Measurements from ENCODE around the gene FBXL22. TPM values are rescaled to one million over a fixed set of nuclear protein-coding genes. Genes with fewer than 3 reads are reported as not detected.

The FBXL22 gene
- total and polyA plus RNA-seq, 2 of the 4 experiments (the other 2 are of a cell fraction) = 0.36 to 1.3 TPM

DNA sequence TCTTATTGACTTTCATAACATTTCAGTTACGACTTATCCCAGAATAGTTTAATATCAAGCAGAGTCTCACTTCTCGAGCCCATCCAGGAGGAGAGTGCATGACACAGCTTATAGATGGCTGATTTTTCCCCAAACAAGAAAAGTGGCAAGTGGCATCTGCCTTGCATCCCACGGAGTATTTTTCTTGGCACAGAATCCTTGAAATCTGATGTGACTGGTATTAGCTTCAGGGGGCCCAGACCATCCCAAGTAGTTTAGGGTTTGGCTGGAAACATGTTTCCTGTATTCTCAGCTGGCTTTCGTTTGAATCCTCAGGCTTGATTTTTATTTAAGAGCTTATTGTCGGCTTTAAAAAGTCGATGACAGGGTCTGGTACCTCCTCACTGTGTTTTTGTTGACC, 20.7 kb upstream of the FBXL22 start:
- no peak overlapping the region for H2AK9ac ChIP-seq (replicated peaks; ENCODE audit: low read depth, low read length, poor library complexity)
- peaks cover 0 to 16% of the 10 kb centered on the region in 2 experiments; a peak in 2 of 4 replicates for H3K79me1 ChIP-seq (ENCODE audit: low read depth in 1 of 2, low read length in 2 of 2)
- peaks cover 5% of the 10 kb centered on the region; the same call in 1 of the 2 replicates for H3K36me3 ChIP-seq (ENCODE audit: control insufficient read depth, insufficient read depth, low read length)
- no peak overlapping the region for H3K27ac ChIP-seq (ENCODE audit: insufficient read depth, low read length)
- H3K4me3 ChIP-seq (ENCODE audit: insufficient read depth, low read depth, low read length) = no peak overlapping the region
- H4K91ac ChIP-seq (ENCODE audit: insufficient read depth, low read depth, low read length) = no peak overlapping the region
- H3K4me2 ChIP-seq (ENCODE audit: low read depth, low read length) = no peak overlapping the region
- H2AFZ ChIP-seq (replicated peaks; ENCODE audit: low read length, poor library complexity) = no peak overlapping the region
- no peak overlapping the region for H4K5ac ChIP-seq (ENCODE audit: low read depth, low read length)
- no peak overlapping the region for H3K18ac ChIP-seq (ENCODE audit: low read depth, low read length)
- WGBS, 2 experiments (ENCODE audit: extremely low coverage in 2 of 2, insufficient read length in 1 of 2) = no CpG with 5 or more reads among the region's 6 CpGs
- peaks cover 2% of the 10 kb centered on the region; the same call in 1 of the 2 replicates for H3K4me1 ChIP-seq (ENCODE audit: control insufficient read depth, insufficient read depth, low read length)
- no peak overlapping the region for H2BK120ac ChIP-seq (ENCODE audit: low read depth, low read length)
- no peak overlapping the region for H3K56ac ChIP-seq (ENCODE audit: extremely low read depth, insufficient read depth, low read length)
- H2AK5ac ChIP-seq (ENCODE audit: low read depth, low read length) = no peak overlapping the region
- no peak overlapping the region for H3K23ac ChIP-seq (ENCODE audit: low read depth, low read length)
- ATAC-seq (ENCODE audit: low read depth) (no peak), DNase-seq (no peak)
- H4K8ac ChIP-seq (ENCODE audit: low read depth in 2 of 2, low read length in 2 of 2) = no peak overlapping the region
- in situ Hi-C loops (cut with MboI; ENCODE audit: low sequenced_read_pairs) (no loop called here), intact Hi-C loops (cut with micrococcal nuclease) (no loop called here), dilution Hi-C loops (cut with HindIII; ENCODE audit: low sequenced_read_pairs, unreplicated experiment) (no loop called here)
- ChIA-PET CTCF (no interaction called here), POLR2A (ENCODE audit: unreplicated experiment) (no interaction called here)
- BruUV-seq (replicated peaks) = no TSS peak
- H3K9ac ChIP-seq (ENCODE audit: low read depth, low read length) = no peak overlapping the region
- H2BK15ac ChIP-seq (ENCODE audit: low read depth, low read length) = no peak overlapping the region
- H3K14ac ChIP-seq (replicated peaks; ENCODE audit: low read depth, low read length) = no peak overlapping the region
- no peak overlapping the region for H2BK20ac ChIP-seq (ENCODE audit: low read depth, low read length)
- H2BK5ac ChIP-seq (ENCODE audit: low read depth, low read length, poor library complexity, severe bottlenecking) = no peak overlapping the region
- H3K9me1 ChIP-seq (ENCODE audit: insufficient read depth, low read length) = peaks cover 11% of the 10 kb centered on the region
- TF ChIP-seq BHLHE40 (IDR thresholded peaks at IDR 0.05; ENCODE audit: low read depth, low read length) = no peak
- TF ChIP-seq, protein P1, sequence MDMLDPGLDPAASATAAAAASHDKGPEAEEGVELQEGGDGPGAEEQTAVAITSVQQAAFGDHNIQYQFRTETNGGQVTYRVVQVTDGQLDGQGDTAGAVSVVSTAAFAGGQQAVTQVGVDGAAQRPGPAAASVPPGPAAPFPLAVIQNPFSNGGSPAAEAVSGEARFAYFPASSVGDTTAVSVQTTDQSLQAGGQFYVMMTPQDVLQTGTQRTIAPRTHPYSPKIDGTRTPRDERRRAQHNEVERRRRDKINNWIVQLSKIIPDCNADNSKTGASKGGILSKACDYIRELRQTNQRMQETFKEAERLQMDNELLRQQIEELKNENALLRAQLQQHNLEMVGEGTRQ (IDR thresholded peaks at IDR 0.05; ENCODE audit: low read depth, low read length) = no peak
- no peak for TF ChIP-seq RAD21 (IDR thresholded peaks at IDR 0.05; ENCODE audit: low read length)
- no peak for TF ChIP-seq MAFK (IDR thresholded peaks at IDR 0.05; ENCODE audit: low read depth, low read length)
- no peak for TF ChIP-seq CHD1 (IDR thresholded peaks at IDR 0.05; ENCODE audit: low read depth, low read length)
- no peak for TF ChIP-seq CEBPB (IDR thresholded peaks at IDR 0.05; ENCODE audit: low read depth, low read length)
- TF ChIP-seq, protein P2, sequence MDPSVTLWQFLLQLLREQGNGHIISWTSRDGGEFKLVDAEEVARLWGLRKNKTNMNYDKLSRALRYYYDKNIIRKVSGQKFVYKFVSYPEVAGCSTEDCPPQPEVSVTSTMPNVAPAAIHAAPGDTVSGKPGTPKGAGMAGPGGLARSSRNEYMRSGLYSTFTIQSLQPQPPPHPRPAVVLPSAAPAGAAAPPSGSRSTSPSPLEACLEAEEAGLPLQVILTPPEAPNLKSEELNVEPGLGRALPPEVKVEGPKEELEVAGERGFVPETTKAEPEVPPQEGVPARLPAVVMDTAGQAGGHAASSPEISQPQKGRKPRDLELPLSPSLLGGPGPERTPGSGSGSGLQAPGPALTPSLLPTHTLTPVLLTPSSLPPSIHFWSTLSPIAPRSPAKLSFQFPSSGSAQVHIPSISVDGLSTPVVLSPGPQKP (IDR thresholded peaks at IDR 0.05; ENCODE audit: borderline replicate concordance, low read depth, low read length) = no peak
- TF ChIP-seq RFX5 (IDR thresholded peaks at IDR 0.05; ENCODE audit: low read depth, low read length) = no peak
- TF ChIP-seq, protein P3, sequence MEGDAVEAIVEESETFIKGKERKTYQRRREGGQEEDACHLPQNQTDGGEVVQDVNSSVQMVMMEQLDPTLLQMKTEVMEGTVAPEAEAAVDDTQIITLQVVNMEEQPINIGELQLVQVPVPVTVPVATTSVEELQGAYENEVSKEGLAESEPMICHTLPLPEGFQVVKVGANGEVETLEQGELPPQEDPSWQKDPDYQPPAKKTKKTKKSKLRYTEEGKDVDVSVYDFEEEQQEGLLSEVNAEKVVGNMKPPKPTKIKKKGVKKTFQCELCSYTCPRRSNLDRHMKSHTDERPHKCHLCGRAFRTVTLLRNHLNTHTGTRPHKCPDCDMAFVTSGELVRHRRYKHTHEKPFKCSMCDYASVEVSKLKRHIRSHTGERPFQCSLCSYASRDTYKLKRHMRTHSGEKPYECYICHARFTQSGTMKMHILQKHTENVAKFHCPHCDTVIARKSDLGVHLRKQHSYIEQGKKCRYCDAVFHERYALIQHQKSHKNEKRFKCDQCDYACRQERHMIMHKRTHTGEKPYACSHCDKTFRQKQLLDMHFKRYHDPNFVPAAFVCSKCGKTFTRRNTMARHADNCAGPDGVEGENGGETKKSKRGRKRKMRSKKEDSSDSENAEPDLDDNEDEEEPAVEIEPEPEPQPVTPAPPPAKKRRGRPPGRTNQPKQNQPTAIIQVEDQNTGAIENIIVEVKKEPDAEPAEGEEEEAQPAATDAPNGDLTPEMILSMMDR (conservative IDR thresholded peaks at IDR 0.05; ENCODE audit: low read depth, low read length) = no peak
- TF ChIP-seq FOS (IDR thresholded peaks at IDR 0.05; ENCODE audit: low read depth, low read length) = no peak
- no peak for TF ChIP-seq MXI1 (IDR thresholded peaks at IDR 0.05; ENCODE audit: borderline replicate concordance, low read depth, low read length)
- TF ChIP-seq MAZ (IDR thresholded peaks at IDR 0.05; ENCODE audit: borderline replicate concordance, low read depth, low read length) = no peak
- no peak for TF ChIP-seq NFE2L2 (IDR thresholded peaks at IDR 0.05; ENCODE audit: low read depth, low read length)
- TF ChIP-seq RCOR1 (IDR thresholded peaks at IDR 0.05; ENCODE audit: insufficient replicate concordance, low read length) = no peak
- TF ChIP-seq SMC3 (IDR thresholded peaks at IDR 0.05; ENCODE audit: low read depth, low read length) = no peak
- TF ChIP-seq POLR2A (IDR thresholded peaks at IDR 0.05; ENCODE audit: low read depth, low read length) = no peak
- H4K20me1 ChIP-seq (ENCODE audit: insufficient read depth, low read length) = no peaks in the 10 kb centered on the region
- no peaks in the 10 kb centered on the region for H3K9me3 ChIP-seq (ENCODE audit: control insufficient read depth, insufficient read depth, low read length)
- no peaks in the 10 kb centered on the region for H3K27me3 ChIP-seq (ENCODE audit: control insufficient read depth, insufficient read depth, low read length)
- H3K4ac ChIP-seq (ENCODE audit: low read depth, low read length) = no peak overlapping the region

All from IMR-90 (cell line).